GM12892 (cell line): ENCODE data around the gene ROCK2.

Experiments used
- POLR2A ChIP-seq: IDR thresholded peaks from 2 replicates; pipeline ENCODE4 v1.6.1; 2011; ENCODE audit warnings: low read depth, low read length, control low read depth
- POLR2AphosphoS5 ChIP-seq: IDR thresholded peaks from 2 replicates; pipeline ENCODE4 v1.6.1; 2011; ENCODE audit warnings: low read depth, low read length, control low read depth

- TF ChIP-seq POLR2A: no peak
- no peak for TF ChIP-seq POLR2AphosphoS5
Observed at GRCh38 chr2:11319939-11320338, 24.5 kb downstream of the ROCK2 start.
